ENCODE measurements around the gene HUNK.
"Not testable (repeated sequence)": the region's sequence is repeated elsewhere in the genome, so short reads cannot be mapped to it uniquely, and the experiment has no call there.

HUNK gene

DNA sequence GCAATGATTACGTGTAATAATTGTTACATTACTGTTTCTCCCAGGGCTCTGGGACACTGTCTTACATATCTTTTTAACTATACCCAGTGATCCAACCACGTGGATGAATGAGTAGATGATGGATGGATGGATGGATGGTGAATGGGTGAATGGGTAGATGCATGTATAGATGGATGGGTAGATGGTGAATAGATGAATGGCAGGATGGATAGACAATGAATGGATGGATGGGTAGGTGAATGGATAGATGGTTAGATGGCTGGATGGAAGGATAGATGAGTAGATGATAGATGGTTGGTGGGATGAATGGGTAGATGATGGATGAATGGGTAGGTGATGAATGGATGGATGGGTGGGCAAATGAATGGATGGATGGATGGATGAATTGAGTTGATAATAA lies 135.9 kb downstream of the HUNK start:
- DNase-seq: no peak

DNA sequence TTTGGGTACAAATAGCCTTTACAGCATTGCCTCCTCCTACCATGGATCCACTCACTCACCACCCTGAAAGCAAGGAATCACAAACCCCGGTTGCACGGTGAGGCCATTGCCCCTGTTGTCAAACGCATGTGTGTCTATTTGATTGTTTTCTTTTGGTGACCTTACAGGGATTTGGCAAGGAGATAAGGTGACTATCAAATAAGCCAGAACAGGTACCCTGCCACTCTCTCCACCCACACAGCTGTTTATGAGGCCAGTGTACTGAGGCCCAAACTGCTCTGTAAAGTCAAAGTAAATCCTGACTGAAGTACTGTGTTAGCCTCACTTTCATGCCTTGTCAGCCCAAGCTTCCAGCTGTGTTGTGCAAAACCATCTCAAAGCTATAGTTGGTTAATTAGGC lies 136.4 kb downstream of the HUNK start:
- DNase-seq: no peak

DNA sequence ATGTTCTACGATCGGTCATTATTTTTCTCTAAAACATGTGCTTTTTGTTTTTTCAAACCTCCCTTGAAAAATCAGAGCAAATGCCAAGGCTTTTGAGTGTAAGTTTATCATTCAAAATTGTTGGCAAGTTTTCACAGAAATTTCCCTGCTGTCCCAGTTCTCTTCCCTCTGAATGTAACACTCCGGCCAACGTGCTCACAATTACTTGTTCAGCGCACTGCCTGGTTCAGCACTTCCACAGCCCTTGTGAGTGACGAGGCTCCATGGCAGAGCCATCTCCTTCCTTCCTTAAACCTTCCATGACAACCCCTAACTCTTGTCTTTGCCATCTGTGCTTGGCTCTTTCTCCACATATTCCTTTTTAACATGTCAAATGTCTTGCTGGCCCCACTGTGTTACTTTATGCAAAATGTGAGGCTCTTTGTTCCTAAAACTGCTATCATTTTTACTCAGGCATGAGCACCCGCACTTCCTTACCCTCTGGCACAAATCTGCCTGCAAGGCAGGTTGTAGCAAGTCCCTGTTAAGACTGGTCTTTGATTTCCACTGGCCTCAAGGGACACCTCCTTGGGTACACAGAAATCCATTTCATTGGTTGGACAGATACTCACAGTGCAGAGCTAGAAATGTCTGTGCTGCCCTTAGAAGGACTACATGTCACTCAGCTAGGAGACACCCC lies 142.8 kb downstream of the HUNK start:
- no peak for DNase-seq

DNA sequence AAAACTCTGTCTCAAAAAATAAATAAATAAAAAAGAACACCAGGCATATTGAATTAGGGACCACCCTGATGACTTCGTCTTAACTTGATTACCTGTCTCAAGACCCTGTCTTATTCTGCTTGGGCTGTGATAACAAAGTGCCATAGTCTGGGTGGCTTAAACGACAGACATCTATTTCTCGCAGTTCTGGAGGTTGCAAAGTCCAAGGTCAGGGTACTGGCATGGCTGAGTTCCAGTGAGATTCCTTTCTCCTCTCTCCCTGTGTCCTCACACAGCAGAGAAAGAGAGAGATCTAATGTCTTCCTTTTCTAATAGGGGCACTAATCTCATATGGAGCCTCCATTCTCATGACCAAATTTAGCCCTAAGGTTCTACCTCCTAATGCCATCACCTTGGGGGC lies 145.6 kb downstream of the HUNK start:
- no peak for DNase-seq

DNA sequence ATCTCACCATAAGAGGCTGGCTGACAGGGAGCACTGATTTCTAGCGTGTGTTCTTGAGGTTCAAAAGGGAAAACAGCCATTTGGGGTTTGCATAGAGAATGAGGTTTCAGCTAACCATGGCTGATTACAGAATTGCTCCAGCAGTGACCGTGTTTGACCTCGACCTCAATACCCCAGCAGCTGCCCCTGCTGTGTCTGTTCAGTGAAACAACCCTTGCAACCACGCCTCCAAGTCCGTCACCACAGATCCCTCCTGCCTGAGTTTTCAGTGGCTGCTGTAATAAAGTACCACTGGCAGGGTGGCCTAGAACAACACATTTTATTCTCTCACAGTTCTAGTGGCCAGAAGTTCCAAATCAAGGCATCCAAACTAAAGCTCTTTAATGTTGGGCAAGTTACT lies 147.7 kb downstream of the HUNK start:
- DNase-seq: no peak

DNA sequence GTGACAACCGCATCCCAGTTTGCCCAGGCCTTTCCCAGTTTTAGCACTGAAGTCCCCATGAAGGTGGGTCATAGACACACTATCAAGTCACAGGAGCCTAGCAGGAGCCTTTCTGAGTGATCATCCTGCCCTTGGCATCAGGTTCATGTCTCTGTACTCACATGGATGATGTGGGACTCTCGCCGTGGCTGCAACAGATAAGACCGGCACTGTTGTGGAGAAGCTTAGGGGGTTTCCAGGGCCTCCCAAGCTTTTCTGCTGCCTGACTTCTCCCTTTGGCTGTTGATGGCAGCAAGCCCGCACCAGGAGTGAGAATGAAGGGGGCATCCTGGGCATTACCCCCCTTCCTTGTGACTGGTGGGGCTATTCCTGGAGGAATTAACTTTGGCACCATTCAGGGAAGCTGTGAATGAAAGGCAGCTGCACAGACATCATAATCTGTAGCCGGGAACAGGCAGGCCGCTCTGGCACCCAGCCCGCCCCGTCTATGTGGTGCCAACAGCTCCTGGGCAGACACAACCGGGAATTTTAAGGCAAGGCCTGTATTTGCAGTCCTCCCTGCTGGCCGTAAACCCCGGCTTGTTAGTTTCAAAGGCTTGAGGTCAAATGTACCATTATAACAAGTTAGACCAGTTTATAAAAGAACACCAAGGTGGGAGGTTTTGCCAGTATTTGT lies 148.6 kb downstream of the HUNK start:
- DNase-seq: no peak

DNA sequence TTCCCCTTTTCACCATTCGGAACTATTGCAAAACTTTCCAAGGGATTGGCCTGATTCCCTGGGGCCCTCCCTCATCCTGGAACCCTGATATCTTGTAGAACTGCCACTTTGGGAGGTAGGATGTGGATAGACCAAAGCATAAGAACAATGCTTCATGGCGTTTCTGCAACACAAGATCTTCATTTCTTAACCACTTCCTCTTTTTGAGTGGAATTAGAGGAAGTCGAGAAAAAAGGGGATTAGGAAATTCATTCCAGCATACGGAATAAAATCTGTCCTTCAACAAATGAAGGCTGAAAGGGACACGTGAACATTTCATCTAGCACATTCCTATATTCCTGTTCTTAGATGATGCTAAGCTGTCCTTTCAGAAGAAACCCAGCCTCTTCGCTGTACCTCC lies 149.3 kb downstream of the HUNK start:
- DNase-seq: no peak

DNA sequence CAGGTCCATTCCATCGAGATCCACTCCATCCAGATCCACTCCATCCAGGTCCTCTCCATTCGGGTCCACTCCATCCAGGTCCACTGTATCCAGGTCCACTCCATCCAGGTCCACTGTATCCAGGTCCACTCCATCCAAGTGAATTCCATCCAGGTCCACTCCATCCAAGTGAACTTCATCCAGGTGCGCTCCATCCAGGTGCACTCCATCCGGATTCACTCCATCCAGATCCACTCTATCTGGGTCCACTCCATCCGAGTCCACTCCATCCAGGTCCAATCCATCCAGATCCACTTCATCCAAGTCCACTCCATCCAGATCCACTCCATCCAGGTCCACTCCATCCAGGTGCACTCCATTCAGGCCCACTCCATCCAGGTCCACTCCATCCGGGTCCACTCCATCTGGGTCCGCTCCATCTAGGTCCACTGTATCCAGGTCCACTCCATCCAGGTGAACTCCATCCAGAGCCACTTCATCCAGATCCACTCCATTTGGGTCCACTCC lies 157.4 kb downstream of the HUNK start:
- DNase-seq: no peak

DNA sequence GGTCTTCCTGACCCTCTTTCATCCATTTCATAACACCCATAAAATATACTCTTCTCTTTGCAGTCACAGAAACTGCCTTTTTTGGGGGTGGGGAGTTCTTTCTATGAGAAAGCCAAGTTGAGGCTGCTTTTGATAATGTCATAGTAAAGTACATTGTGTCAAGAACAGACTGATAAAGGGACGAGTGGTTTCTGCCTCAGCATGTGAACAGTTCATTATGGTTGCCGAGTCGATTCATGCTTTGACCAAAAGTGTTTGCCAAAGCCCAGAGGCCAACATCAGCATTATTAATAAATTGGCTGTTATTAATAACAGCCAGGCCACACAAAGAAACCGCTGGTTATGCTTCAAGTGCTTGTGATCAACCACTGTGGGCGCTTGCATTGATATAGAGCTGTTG lies 162.0 kb downstream of the HUNK start:
- no peak for DNase-seq

DNA sequence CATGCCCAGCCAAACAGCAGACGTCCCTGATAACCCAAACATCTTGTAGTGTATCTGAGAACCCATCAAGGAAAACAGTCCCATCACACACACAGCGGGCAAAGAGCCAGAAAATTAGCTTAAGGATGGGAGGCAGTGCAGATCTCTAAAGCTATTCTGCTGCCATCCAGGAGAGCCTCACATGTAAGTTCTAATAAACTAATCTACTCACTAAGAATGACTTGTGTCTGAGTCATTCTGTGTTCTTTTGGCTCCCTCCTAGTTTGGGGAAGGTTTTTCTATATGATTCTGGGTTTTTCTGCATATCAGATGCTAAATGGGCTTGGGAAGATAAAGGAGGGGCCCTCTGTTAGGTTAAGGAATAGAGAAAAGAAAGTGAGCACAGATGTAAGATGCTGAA lies 162.8 kb downstream of the HUNK start:
- no peak for DNase-seq

DNA sequence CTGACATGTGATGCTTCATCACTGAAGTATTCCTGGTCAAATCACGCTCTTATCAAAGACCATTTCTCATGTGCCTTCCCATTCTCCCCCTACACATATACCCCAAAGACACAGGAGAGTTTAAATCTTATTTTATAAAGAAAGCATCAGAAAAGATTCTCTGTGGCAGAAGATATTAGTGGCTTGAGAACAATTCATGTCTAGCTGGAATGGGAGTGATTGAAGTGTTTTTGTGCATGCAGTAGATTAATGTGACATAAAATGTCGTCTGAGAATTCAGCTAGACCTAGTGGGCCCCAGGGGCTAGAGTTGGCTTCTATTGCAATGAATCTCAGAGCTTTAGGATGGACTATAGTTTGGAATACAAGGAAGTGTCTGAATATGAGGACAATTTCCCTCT lies 163.9 kb downstream of the HUNK start:
- DNase-seq: no peak

DNA sequence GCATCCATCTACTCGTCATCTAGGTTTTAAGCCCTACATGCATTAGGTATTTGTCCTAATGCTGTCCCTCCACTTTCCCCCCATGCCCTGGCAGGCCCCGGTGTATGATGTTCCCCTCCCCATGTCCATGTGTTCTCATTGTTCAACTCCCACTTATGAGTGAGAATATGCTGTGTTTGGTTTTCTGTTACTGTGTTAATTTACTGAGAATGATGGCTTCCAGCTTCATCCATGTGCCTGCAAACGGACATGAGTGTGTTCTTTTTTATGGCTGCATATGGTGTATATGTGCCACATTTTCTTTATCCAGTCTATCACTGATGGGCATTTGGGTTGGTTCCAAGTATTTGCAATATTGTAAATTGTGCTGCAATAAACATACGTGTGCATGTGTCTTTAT lies 165.9 kb downstream of the HUNK start:
- not testable (repeated sequence) for DNase-seq

DNA sequence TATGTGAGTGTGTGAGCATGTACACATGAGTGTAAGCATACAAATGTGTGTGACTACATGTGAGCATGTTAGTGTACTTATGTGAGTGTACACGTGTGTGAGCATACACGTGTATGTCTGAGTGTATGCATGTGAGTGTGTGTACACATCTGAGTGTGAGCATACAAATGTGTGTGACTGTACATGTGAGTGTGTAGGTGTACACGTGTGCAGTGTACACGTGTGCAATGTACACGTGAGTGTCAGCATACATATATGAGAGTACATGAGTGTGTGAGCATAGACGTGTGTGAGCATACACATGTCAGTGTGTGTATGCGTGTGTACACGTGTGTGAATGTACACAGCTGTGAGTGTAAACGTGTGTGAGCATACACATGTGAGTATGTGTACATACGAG lies 170.6 kb downstream of the HUNK start:
- DNase-seq: no peak

DNA sequence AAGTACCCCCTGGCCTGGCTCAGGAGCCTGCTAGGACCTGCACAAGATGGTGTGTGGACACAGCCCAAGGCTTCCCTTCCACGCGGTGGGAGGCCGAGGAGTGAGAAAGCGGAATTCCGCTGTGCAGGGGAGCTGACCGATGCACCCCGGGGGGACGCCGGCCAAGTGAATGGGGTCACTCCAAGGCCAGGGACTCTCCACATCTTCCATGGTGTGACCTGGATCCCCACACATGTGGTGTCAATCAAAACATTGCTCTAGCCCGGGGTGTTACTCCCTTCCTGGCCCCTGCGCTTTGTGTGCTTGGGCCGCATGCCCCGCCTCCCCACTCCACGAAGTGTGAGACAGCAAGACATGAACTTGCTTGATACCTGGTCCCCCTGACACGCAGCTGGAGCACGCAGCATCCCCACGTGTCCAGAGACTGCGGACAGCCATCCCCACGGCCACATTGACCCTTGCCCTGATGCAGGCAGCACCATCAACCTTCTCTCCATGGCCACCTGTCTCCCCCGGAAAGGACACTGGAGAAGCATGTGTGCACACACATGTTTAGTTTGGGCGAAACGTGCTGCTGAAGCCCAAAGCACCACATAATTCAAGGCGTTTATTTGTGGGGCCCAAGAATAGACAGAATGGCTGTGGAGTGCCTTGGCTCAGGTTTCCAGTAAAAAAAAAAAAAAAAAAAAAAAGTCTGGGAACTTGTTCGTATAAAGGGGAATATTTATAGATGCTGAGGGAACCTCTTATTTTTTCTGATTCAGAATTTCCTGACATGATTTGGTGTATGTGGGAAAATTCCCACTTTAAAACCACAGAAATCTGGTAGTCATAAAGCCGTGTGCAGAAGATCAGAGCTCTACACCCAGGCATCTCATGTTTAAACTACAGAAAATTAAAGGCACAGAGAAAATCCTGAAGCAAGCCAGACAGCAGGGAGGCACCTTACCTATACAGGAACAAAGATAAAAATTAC lies 171.7 kb downstream of the HUNK start:
- DNase-seq: no peak

DNA sequence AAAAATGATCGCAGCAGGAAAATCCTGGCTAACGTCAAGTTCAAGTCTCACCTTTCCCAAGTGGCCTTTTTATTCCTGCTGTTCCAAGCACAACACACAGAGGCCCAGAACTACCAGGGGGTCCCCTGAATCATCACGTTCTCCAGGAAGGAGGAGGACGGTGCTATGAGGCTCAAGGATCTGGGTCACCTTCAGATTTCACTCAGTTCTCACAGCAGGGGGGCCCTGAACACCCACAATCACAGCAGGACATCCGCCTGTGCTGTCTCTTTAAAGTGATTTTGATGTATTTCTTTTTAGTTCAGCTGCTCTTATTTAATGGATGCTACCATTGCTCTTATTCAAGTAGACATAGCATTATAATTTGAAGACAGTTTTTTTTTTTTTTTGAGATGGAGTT lies 173.4 kb downstream of the HUNK start:
- DNase-seq: no peak

DNA sequence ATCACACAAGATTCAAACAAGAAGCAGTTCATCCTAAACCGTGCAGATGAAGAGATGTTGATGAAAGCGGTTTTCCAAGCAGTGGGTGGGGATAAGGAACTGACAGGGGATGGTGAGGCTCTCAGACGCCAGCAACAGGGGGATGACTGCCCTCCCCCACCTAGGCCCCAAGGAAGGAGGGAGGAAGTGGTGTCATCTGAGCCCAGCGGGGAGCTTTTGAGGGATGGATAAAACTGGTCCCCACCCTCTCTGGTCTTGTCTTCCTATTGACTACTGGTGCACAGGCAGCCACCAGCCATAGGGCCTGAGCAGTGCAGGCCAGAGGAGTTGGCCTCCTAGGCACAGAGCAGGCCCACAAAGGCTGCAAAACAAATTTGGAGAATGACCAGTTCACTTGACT lies 175.5 kb downstream of the HUNK start:
- no peak for DNase-seq

Data from DMS79 treated with DMSO at 0.1 percent for 48 hours (cell line).